ENCODE data around the gene PLBD1.

Gene PLBD1

GRCh38 chr12:14563046-14563445 is 4.6 kb downstream of the PLBD1 start:
- no peak for DNase-seq

DNA sequence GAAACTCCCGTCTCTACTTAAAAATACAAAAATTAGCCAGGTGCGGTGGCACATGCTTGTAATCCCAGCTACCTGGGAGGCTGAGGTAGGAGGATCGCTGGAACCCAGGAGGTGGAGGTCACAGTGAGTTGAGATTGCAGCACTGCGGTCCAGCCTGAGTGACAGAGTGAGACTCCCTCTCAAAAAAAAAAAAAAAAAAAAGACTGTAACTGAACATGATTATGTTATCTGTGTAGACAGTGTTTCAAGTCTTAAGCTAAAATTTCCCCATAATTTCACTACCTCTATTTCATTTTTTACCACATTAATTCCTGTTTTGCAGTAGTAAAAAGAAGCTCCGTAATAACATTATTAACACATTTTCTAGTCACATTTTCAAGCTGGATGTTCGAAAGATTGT is 5.4 kb downstream of the PLBD1 start:
- DNase-seq: no peak

DNA sequence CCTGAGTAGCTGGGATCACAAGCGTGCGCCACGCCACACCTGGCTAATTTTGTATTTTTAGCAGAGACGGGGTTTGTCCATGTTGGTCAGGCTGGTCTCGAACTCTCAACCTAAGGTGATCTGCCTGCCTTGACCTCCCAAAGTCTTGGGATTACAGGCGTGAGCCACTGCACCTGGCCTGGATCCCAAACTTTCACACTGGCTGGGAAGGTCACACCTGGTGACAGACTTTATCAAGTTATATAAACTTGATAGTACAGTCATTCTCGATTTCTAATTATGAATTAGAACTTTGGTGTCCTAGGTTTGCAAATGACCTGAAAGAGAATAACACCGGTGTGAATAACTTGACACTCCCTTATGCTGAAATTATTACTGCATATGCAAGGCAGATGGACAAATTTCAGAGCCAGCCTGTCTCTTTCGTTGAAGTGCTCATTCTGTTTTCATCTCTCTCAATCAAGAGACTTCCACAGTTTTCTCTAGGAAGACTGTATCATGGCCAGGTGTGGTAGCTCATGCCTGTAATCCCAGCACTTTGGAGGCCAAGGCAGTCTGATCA is 5.9 kb downstream of the PLBD1 start:
- DNase-seq: no peak

- no peak for DNase-seq
These were observed 6.6 kb downstream of the PLBD1 start for GRCh38 chr12:14560904-14561574.

DNA sequence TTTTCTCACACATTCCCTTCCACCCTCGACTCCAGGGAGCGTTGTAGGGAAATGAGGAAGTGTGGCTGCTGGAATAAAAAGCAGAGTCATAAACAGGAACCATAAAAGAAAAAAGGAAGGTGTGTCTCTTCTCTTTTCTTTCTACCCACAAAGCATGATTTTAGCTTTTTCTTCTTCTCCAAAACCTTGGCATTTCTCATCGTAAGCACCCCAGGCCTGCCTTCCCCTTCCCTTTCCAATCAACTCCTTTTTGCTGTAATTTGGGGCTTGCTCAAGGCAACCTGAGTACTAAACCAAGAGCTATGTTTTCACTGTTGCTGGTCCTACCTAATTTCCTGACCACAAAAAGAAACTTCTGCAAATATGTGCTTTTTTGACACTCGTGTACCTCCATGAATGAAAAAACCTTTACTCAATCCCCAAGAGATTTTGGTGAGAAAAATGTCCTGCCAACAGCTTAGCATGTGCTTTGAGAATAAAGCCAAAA is 9.2 kb downstream of the PLBD1 start:
- no peak for DNase-seq

DNA sequence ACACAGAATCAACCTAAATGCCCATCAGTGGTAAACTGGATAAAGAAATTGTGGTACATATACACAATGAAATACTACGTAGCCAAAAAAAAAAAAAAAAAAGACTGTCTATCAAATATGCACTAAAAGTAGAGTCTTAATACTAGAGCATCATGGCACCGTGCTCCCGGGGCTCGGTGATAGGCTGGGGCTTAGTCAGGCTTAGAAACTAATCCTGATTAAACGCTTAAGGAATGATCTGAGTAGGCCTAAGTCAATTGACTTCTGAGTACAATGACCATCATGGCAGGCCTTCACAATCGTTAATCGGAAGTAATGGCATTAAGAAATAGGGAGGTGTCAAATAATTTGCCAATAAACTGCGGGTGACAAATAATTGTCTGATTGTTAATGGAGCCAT is 9.7 kb downstream of the PLBD1 start:
- DNase-seq: no peak

GRCh38 chr12:14554281-14555007 is 13.2 kb downstream of the PLBD1 start:
- peak; percentile 39 for DNase-seq

DNA sequence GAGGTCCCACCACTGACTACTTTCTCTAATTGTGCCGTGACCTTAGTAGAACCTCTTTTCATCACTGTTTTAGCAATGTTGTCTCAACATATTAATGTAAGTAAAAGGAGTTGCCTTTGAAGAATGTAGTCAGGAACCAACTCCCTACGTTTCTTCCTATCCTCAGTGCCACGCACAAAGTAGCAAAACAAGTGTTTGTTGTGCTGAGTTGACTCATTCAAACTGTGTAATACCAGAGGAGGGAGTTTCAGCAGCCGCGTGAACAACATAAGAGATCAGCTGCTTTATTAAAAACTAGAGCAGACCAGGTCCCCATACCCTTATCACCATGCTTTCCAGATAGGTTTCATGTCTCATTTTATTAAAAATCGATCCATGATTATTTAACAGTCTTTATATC is 19.1 kb downstream of the PLBD1 start:
- DNase-seq: no peak

GRCh38 chr12:14547571-14547970 is 20.1 kb downstream of the PLBD1 start:
- no peak for DNase-seq

GRCh38 chr12:14545144-14546124 is 22.2 kb downstream of the PLBD1 start:
- DNase-seq: no peak

GRCh38 chr12:14540801-14541462 is 26.8 kb downstream of the PLBD1 start:
- no peak for DNase-seq

GRCh38 chr12:14537088-14537487 is 30.6 kb downstream of the PLBD1 start:
- DNase-seq: no peak

DNA sequence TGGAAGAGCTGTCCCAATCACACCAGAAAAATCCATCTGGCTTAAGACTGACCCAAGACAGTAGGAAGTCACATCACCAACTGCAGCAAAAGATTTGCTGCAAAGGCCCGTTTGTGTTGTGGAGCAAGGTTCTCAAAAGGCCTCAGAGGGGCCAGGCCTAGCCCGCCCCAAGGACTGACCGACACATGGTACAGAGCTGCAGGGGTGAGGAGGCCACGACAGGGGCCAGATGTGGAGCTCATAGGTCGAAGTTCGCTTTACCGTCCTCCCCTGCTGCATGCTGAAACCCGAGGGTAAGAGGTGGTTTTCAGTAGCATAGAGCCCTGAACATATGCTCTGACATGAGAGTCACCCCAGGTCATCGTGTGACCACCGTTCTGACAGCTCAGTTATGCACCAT is 35.5 kb downstream of the PLBD1 start:
- no peak for DNase-seq

DNA sequence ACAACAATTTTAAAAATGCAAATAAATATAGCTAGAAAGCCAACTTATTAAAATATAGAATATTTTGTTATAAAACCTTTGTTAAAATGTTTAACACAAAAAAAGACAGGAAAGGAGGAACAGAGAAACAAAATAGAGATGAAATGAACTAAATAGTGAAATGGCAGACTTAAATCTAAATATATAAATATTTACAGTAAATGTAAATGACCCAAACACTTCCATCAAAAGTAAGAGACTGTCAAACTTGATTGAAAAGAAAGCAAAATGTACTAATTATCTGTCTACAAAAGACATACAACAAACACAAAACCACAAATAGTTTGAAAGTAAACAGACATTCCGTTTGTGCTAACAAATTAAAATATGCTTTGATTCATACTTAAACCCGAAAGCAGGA is 41.7 kb downstream of the PLBD1 start:
- no peak for DNase-seq

- DNase-seq: no peak
These were observed 45.9 kb downstream of the PLBD1 start for GRCh38 chr12:14521822-14522221.

DNA sequence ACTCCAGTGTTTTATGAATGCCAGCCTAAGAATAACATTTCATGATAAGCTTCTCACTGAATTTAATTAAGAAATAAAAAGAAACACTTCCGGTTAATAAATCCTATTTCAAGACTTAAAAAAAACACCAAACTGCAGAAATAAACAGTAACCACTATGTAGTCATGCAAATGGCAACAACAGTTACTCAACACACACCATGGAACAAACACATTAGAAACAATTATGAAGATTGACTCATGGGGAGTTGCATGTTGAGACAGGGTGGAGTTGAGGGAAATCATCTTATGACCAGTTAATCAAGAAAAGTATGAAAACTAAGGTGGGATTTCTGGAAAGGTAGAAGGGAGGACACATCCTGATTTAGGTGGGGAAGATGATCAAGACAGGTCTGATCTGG is 52.7 kb downstream of the PLBD1 start:
- DNase-seq: no peak

GRCh38 chr12:14514154-14514842 is 53.4 kb downstream of the PLBD1 start:
- DNase-seq: peak; percentile 63

GRCh38 chr12:14510574-14510973 is 57.1 kb downstream of the PLBD1 start:
- no peak for DNase-seq

- no peak for DNase-seq
These were observed 61.8 kb downstream of the PLBD1 start for GRCh38 chr12:14505626-14506596.

- DNase-seq: no peak
These were observed 72.4 kb downstream of the PLBD1 start for GRCh38 chr12:14495326-14495725.

GRCh38 chr12:14482886-14483285 is 84.8 kb downstream of the PLBD1 start:
- no peak for DNase-seq

All from RPMI8226 (cell line).